ENCODE measurements around the gene HNMT.
"Not testable (repeated sequence)": the region's sequence is repeated elsewhere in the genome, so short reads cannot be mapped to it uniquely, and the experiment has no call there.

Gene HNMT

DNA sequence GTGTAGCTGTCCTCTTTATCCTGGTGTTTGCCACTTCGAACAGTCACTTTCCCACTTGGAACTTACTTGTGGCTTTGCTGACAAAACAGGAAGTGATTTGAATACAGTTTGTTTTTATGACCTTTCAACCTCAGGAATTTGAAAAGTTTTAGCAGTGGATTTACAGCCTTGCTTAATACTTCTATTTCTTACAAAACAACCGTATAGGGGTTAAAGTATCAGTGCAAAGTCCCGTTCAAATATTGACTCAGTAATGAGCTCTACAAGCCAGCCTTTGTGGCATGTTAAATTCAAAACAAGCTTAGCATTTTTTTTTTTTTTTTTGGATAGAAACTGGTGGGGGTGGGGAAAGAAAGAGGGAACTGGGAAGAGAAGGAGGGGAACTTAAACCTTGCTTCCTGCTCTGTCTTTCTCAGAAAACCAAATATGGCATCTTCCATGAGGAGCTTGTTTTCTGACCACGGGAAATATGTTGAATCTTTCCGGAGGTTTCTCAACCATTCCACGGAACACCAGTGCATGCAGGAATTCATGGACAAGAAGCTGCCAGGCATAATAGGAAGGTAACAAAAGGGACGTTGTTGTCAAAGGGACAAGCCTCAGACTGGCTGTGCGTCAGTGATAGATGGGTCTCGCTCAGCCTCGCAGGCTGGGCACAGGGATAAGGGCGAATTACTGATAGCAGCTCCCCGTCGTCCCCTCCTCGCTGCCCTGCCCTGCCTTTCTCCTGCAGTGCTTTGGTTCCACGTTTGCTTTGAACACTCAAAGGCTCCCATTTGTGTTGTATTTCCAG is at the start of gene HNMT:
TSS of gene HNMT (plus strand) at position 408 of the 793 bp plus-strand sequence. CDS start at position 427, 19 bp downstream.
- in situ Hi-C loops (cut with MboI; ENCODE audit: low pct_unique_long_range_greater_than_20kb, low sequenced_read_pairs): no loop called here
- DNase-seq: peak; percentile 79

DNA sequence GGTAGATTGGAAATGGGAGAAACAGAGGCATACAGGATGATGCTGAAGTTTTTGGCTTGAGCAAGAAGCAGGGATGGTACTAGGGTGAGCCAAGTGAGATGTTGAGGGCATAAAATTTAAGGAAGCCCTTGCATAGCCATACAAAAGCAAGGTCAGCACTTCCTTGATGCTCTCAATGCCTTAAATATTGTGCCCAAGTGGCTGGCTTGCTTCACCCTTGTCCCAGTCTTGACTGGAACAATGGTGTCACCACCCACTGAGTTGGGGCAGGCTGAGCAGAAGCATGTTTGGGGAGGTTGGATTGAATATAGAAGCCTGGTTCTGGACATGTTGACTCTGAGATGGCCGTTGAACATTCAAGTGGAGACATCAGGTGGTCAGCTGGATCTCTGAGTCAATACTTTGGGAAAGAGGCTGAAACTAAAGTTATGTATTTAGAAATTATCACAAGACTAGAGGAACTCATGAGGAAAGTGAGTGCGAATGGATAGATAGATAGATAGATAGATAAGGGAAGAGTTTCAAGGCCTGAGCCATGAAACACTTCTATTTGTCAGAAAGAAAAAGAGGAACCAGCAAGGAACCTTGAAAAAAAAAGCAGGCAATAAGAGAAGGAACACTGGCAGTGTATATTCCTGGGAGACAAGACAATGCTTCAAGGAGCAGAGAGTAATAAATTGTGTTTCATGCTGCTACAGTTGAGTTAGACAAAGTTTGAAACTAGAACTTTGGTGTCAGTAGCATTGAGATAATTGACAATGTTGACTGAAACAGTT is 43.0 kb upstream of the HNMT start:
- in situ Hi-C loops (cut with MboI; ENCODE audit: low pct_unique_long_range_greater_than_20kb, low sequenced_read_pairs): loop anchor here (25.0 kb wide), 1 partner anchor 891 kb away; no protein-coding TSS in a partner anchor
- DNase-seq: peak; percentile 8

DNA sequence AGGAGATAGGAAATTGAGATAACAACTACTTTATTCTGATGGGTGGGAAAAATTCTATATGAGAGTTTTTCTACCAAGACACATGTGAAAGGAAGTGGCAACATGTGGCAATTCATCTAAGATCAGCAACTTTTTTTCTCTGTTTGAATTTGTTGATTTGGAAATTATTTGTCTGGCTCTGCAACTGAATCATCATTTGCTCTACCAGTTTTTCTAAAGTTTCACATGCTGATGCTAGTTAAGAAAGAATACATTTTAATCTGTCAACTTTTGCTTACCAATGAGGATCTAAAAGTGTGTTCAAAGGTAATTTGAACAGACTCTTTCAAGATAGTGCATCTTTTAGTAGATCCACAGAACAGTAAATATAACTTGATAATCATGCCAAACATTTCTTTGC is 42.1 kb upstream of the HNMT start:
- DNase-seq: not testable (repeated sequence)
- in situ Hi-C loops (cut with MboI; ENCODE audit: low pct_unique_long_range_greater_than_20kb, low sequenced_read_pairs): loop anchor here (25.0 kb wide), 1 partner anchor 890 kb away; no protein-coding TSS in a partner anchor

DNA sequence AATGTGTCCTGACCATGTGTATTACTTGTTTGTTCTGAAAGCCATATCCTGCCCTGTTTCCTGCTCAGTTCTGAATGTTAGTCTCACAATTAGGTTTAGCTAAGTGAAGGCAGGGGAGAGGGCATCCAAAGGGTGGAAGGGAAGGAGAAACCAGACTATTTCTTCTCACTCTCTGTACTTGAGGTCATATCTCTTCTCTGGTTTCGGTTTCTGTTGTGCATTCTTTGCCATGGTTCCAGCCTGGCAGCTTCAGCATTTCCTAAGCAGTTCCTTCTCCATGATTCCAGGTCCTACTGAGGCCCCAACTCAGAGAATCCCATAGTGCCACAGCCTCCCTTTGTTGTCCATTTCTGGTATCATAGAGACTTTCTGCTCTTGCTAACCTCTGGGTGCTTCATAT is 40.3 kb upstream of the HNMT start:
- no peak for DNase-seq
- in situ Hi-C loops (cut with MboI; ENCODE audit: low pct_unique_long_range_greater_than_20kb, low sequenced_read_pairs): loop anchor here (25.0 kb wide), 1 partner anchor 888 kb away; no protein-coding TSS in a partner anchor

DNA sequence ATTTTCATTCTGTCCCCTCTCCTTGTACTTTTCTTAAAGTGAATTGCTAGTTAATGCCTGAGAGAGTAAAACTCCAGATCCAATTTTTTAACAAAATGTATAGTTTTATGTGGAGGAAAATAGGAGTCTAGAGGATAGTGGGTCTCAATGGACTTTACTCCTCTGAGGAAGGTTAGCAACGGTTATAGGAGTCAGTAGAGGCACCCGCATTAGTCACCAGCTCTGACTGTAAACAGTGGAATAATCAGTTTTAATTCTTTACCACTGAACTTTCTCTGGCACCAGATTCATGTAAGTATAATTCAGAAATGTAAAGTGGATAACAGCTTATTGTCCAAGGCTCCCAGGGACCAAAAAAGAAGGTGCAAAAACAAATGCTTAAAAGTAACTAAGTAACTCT is 38.7 kb upstream of the HNMT start:
- in situ Hi-C loops (cut with MboI; ENCODE audit: low pct_unique_long_range_greater_than_20kb, low sequenced_read_pairs): no loop called here
- no peak for DNase-seq

DNA sequence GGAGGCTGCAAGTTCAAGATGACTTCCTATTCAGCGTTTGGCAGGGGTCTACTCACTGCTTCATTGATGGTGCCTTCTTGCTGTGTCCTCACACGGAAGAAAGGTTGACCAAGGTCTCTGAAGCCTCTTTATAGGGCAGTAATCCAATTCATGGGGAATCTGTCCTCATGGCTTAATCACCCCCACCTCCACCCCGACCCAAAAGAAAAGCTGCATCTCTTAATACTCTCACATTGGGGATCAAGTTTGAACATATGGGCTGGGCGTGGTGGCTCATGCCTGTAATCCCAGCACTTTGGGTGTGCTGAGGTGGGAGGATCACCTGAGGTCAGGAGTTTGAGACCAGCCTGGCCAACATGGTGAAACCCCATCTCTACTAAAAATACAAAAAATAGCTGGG is 36.4 kb upstream of the HNMT start:
- DNase-seq: no peak
- in situ Hi-C loops (cut with MboI; ENCODE audit: low pct_unique_long_range_greater_than_20kb, low sequenced_read_pairs): no loop called here

DNA sequence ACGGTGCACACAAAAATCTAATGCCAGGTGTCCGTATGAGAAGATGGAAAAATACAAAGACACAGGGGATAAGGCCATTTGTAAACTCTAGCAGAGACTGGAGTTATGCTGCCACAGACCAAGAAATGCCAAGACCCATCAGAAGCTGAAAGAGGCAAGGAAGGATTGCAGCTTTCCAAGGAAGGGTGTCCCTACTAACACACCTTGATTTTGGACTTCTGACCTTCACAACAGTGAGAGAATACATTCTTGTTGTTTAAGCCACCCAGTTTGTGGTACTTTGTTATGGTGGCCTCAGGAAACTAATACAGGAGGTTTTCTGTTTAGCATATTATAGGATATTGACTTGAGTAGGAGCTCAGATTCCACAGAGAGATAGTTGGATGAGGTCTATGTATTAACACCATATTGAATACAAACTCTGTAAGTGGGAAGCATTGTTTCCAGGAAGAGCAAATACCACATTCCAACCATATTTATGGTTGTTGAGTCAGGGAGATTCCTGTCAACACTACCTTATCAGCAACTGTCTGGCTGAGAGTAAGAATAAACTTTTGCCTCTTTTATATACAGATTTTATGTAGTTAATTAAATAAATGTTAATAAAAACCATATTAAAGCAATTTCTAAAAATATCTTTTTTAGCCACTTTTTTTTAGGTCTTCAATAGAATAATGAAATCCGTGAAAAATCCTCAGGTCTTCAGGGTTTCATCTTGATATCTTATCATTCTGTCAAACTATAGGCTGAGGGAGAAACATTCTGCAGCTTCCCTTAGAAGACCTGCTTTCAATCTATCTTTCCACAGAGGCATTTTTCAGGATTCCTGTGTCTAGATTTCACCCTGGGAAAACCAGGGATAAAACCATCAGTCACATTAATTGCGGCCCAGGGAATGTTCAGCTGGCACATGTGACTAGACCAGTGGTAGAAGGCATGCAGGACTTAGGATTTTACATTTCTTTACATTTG is 35.4 kb upstream of the HNMT start:
- in situ Hi-C loops (cut with MboI; ENCODE audit: low pct_unique_long_range_greater_than_20kb, low sequenced_read_pairs): no loop called here
- no peak for DNase-seq

DNA sequence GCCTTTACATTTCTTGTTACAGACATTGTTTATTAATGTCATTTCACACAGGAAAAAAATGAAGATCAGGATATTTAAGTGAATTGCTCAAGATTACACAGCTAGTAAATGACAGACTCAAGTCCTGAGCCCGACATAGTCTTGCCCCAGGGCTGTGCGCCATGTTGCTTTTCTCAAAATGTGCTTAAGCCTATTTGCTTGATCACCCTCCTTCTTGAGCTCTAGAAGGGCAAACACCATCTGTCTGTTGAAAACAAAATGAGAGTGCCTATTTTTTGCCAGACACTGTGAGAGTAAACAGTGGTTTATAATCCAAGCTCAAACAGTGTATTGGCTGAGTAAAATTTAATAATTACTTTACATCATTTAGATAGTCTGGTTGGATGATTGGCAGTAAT is 34.8 kb upstream of the HNMT start:
- in situ Hi-C loops (cut with MboI; ENCODE audit: low pct_unique_long_range_greater_than_20kb, low sequenced_read_pairs): no loop called here

DNA sequence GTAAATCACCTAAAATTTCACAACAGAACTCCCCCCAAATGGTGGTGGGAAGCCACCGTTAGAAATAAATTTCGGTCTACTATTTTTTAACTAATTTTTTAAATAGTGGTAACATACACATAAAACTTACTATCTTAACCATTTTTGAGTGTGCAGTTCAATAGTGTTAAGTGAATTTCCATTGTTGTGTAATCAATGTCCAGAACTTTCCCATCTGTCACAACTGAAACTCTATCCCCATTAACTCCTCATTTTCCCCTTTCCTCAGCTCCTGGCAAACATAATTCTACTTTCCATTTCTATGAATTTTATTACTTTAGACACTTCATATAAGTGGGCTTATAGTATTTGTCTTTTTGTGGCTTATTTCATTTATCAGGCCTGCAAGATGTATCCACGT is 34.1 kb upstream of the HNMT start:
- in situ Hi-C loops (cut with MboI; ENCODE audit: low pct_unique_long_range_greater_than_20kb, low sequenced_read_pairs): no loop called here
- DNase-seq: no peak

More for the DNA sequence above, 34.8 kb upstream of the HNMT start:
- DNase-seq: no peak

DNA sequence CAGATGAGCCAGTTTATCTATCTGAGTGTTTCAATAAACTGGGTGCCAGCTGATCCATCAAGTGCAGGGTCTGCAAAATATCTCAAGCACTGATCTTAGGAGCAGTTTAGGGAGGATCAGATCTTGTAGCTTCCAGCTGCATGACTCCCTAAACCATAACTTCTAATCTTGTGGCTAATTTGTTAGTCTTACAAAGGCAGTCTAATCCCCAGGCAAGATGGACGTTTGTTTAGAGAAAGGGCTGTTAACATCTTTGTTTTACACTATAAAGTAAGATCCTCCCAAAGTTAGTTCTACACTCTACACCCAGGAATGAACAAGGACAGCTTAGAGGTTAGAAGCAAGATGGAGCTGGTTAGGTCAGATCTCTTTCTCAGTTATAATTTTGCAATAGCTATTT is 28.7 kb upstream of the HNMT start:
- DNase-seq: no peak
- in situ Hi-C loops (cut with MboI; ENCODE audit: low pct_unique_long_range_greater_than_20kb, low sequenced_read_pairs): no loop called here

DNA sequence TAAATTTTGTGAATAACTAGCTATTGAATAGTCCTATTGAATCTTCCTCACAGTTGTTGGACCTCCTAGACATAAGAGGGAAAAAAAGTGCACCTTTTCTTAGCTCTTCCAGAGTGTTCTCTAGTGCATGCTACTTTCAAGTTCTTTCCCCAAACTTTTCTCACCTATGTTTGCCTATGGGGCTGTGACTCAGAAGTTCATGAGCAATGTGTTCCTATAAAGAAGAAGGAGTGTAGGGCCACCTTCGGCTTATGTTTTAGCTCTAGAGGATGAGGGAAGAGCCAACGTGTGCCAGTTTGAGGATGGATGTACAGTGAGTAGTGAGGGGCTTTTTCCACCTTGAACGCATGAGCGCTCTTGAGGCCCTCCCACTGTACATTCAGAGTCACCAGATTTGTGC is 27.0 kb upstream of the HNMT start:
- DNase-seq: no peak
- in situ Hi-C loops (cut with MboI; ENCODE audit: low pct_unique_long_range_greater_than_20kb, low sequenced_read_pairs): no loop called here

DNA sequence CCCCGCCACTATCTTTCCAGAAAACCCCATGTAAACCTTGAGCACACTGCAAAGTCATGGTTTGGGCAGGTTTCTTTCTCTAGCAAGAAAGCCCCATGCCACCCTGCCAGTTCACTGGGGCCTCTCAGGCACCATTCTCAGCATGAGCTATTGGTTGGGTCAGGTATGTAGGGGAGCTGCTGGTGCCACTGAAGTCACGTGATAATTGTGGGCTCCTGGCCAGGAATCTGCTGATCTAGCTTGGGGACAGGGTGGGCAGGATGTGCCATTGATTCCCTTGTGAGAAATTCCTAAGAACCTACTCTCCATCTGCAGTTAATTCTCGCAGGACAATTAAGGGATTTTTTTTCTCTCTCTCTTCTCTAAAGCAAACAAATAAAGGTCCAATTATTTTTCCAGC is 26.5 kb upstream of the HNMT start:
- in situ Hi-C loops (cut with MboI; ENCODE audit: low pct_unique_long_range_greater_than_20kb, low sequenced_read_pairs): no loop called here
- DNase-seq: no peak

DNA sequence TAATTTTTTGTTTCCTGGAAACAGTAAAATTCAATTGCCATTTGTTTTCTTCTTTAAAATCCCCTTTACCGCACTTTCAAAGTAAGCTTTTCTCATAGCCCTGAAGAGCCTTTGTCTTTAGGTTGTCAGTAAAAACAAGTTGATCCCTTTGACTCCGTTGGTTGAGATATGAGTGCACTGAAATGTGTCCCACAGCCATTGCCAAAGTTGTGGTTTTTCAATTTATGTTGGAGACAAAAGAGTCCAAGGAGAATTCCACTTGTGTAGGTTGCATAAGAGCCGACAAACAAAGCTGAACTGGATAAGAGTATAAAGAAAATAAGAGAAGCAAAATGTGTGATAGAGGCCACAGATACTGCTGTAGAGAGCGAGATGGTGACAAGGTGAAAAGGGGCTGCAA is 26.1 kb upstream of the HNMT start:
- no peak for DNase-seq
- in situ Hi-C loops (cut with MboI; ENCODE audit: low pct_unique_long_range_greater_than_20kb, low sequenced_read_pairs): no loop called here

DNA sequence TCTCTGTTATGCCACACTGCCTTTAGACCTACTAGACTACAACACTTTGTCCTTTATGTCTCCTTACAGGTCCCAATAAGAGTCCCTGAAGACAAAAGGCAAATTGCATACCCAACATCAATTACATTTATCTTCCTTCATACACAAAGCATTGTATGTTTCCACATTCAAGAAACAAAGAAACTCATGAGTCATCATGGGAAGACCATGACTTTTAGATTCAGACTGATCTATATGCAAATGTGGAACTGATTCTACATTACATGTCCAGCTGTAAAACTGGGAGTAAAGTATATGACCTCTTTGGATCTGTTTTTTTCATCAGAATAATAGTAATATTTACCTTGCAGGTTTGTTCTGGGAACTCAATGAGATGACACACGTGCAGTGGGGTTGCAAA is 25.2 kb upstream of the HNMT start:
- in situ Hi-C loops (cut with MboI; ENCODE audit: low pct_unique_long_range_greater_than_20kb, low sequenced_read_pairs): no loop called here
- no peak for DNase-seq

DNA sequence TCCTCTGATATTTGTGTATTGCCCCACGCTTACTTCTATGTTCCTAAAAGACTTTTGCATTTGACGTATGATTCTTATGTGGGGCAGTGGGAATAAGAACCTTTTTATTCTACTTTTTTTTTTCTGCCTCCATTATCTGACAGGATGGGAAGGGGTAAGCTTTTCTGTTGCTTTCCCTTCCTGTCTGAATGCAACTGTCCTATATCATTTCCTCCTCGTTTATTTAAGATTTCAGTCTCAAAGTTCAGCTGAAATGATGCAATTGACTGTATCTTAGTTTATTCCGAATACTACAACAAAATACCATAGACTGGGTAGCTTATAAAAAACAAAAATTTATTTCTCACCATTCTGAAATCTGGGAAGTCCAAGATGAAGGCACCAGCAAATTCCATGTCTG is 24.1 kb upstream of the HNMT start:
- DNase-seq: no peak
- in situ Hi-C loops (cut with MboI; ENCODE audit: low pct_unique_long_range_greater_than_20kb, low sequenced_read_pairs): no loop called here

DNA sequence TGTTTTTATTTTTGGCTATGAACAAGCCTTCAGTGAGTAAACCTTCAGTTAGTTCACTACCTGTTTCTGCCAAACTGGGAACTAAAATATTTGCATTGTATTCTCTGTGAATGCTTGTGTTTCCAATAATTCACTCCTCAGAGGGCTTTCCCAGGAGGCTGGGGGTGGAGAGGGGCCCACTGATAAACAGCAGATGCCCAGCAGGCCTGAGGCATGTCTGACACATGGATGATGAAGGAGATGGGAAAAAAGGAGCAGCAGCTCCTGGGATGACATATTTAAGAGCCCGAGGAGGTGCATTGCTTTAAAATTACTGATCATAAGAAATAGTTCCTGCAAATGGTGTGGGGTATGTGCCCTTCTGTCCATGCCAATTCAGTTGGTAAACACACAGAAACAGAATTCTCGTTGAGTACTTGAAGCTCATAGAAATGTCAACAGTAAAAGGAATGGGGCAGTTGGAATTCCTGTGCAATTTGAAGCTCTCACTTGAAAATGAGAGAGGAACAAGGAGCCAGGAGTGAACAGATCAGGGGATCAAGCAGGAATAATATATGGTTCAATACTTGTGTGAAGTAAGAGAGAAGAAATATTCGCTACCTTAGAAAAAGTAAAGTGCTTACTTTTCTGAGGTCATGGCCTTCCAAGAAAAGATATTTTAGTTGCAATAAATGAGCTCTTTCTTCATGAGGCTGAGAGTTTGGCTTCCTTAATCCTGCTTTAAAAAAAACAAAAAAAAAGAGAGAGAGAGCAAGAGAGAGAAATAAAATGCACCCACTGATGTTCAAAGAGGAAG is 22.0 kb upstream of the HNMT start:
- no peak for DNase-seq

DNA sequence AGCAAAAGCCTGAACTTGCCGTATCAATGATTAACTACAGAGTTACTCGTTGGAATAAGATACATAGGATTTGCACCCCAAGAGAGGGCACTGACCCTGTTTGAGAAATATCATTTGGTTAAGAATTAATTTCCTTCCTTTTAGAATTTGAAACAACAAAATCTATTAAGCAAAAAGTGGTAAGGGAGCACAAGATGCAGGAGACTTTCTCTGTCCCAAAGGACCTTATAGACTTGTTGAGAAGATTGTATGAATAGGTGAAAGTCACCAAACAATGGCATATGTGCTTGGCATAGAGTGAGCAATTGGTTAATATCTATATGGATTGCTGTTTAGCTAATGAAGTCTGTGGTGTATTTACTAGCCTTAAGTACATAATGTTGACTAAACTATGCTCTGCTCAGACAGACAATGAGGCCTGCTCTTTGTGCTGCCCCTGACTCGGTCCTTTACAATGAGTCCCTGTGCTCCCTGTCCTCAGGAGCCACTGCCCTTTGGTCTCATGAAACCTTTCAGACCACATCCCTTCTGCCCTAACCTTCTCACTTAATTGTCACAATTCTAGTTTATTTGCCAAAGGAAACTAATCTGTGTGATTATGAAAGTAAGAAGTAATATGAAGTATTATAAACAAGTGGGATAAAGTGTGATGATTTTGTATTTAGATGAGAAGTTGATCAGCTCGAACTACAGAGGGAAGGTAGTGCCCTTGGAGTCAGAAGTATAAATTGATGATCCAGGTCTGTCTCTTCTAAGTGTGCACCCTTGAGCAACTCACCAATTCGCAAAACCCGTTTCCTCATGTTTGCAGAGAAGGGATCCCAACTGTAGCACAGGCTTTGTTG is 21.2 kb upstream of the HNMT start:
- in situ Hi-C loops (cut with MboI; ENCODE audit: low pct_unique_long_range_greater_than_20kb, low sequenced_read_pairs): no loop called here
- DNase-seq: no peak

More for the DNA sequence above, 22.0 kb upstream of the HNMT start:
- in situ Hi-C loops (cut with MboI; ENCODE audit: low pct_unique_long_range_greater_than_20kb, low sequenced_read_pairs): no loop called here
